ENCODE measurements around the gene FGF11.

Gene FGF11

GRCh38 chr17:7394452-7395191, 44.7 kb upstream of the FGF11 start, which contains the start of gene PLSCR3:
Gene PLSCR3 (minus strand): TSS chr17:7394525. CDS start chr17:7394110, 415 bp downstream.
- TF ChIP-seq, protein P1, sequence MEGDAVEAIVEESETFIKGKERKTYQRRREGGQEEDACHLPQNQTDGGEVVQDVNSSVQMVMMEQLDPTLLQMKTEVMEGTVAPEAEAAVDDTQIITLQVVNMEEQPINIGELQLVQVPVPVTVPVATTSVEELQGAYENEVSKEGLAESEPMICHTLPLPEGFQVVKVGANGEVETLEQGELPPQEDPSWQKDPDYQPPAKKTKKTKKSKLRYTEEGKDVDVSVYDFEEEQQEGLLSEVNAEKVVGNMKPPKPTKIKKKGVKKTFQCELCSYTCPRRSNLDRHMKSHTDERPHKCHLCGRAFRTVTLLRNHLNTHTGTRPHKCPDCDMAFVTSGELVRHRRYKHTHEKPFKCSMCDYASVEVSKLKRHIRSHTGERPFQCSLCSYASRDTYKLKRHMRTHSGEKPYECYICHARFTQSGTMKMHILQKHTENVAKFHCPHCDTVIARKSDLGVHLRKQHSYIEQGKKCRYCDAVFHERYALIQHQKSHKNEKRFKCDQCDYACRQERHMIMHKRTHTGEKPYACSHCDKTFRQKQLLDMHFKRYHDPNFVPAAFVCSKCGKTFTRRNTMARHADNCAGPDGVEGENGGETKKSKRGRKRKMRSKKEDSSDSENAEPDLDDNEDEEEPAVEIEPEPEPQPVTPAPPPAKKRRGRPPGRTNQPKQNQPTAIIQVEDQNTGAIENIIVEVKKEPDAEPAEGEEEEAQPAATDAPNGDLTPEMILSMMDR (conservative IDR thresholded peaks at IDR 0.05; ENCODE audit: low read depth, low read length): peak; percentile 57
- peak within 1 kb of the TSS; percentile 85 for H3K4me3 ChIP-seq (ENCODE audit: low read depth, low read length)
- DNase-seq (ENCODE audit: low read depth): peak; percentile 88

DNA sequence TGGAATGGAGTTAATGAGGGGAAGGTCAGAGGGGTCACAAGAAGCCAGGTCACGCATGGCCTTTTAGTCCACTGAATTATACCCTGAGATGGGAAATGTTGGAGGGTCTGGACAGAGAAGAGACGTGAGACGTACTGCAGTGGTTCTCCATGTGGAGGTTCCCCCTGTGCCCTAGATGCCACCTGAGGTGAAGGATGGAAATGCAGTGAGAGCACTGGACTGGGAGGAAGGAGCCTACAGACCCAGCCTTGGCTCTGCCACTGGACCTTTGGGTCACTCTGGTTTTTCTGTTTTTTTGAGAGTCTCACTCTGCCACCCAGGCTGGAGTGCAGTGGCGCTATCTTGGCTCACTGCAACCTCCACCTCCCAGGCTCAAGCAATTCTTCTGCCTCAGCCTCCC, 43.2 kb upstream of the FGF11 start:
- TF ChIP-seq, protein P1 (conservative IDR thresholded peaks at IDR 0.05; ENCODE audit: low read depth, low read length): no peak
- DNase-seq (ENCODE audit: low read depth): no peak

DNA sequence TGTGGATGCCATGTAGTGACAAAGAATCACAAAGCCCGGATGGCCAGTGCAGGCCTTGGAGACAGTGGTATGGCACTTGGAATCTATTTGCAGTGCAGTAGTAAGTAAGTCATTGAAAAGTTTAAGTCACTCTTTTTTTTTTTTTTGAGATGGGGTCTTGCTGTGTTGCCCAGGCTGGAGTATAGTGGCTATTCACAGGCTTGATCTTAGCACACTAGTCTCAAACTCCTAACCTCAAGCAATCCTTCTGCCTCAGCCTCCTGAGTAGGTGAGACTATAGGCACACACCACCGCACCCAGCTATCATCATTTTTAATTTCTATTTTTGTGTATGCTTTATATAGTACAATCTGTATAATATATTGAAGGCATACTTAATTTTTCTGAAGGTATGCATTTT, 40.7 kb upstream of the FGF11 start:
- TF ChIP-seq, protein P1 (conservative IDR thresholded peaks at IDR 0.05; ENCODE audit: low read depth, low read length): no peak
- no peak for DNase-seq (ENCODE audit: low read depth)
- H3K4me3 ChIP-seq (ENCODE audit: low read depth, low read length): no peak overlapping the region

More for the DNA sequence above, 43.2 kb upstream of the FGF11 start:
- H3K4me3 ChIP-seq (ENCODE audit: low read depth, low read length): no peak overlapping the region

DNA sequence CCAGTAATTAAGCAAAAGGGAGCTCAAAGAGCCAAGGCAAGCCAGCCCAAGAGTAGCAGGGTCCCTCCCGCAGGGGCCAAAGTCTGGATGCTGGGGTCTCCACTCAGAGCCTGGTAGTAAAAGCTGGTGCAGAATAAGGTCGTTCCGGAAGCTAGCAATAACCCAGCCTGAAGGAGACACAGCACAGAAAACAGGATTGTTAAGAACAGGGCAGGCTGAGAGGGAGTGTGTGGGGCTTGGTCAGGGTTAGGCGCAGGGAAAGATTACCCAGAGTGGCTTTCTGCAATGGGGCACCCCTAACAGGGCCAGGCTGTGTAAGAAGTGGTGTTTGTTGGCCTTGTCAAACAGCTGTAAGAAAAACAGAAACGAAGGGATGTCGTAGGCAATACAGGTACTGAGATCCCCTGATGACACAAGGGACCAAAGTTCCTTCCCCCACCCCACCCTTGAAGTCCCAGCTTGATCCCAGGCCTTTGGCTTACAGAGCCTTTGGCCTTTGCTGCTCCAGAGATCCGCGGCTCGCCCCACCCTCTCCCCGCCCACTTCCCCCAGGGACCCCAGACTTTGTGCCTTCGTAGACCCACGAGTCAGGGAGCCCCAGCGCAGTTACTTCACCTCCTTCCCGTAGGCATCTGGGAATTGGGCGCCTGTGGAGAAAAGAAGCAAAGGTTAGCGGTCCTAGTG, 36.1 kb upstream of the FGF11 start:
- H3K4me3 ChIP-seq (ENCODE audit: low read depth, low read length): peak overlapping the region; percentile 69
- TF ChIP-seq, protein P1 (conservative IDR thresholded peaks at IDR 0.05; ENCODE audit: low read depth, low read length): no peak
- peak; percentile 13 for DNase-seq (ENCODE audit: low read depth)

DNA sequence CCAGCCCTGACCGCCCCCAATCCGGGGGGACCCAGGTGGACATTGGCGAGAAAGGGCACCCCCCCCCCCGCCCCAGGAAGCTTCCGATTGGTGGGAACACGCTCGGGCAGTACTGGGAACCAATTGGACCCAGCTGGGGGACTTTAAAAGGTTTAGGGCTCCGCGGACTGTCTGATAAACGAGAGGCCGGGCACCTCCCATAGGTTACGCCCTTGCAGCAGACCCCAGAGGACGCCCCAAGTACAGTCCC, 35.7 kb upstream of the FGF11 start:
- peak overlapping the region; percentile 69 for H3K4me3 ChIP-seq (ENCODE audit: low read depth, low read length)
- TF ChIP-seq, protein P1 (conservative IDR thresholded peaks at IDR 0.05; ENCODE audit: low read depth, low read length): no peak
- DNase-seq (ENCODE audit: low read depth): no peak

DNA sequence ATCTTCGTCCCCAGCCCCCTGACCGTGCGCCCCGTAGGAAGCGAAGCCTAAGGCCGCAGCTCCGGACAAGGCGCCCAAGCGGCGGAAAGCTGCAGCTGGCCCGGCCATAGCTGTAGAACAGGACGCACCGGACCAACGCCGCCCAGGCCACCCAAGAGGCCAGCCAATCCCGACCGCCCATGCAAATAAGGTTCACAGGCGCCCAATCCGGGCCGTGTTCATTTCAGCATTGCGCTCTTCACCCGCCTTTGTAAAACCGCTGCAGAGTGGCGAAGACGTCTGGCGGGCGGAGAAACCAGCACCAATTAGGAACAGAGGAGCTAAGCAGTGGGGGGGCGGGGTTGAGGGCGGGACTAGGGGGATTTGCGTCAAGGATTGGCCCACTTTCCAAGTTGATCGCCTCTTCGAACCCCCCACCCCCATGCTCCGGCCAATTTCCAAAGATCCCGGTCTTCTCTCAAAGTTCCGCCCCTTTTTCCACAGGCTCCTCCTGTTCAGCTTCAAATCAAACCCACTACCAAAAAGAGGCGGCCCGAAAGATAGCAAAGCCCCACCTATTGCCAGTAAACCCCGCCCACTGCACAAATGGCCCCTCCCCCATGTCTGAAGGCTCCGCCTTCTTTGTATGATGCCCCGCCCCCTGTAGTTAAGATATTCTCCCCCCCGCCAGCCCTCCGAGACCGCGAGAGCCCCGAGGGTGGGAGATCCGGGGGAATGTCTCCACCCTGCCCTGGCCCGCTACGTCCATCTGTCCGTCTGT, 35.2 kb upstream of the FGF11 start, which contains the start of gene TMEM256:
Gene TMEM256, minus strand, starts transcription at position 121 of the 760 bp plus-strand sequence. Its CDS starts 13 bp downstream, at position 108.
- H3K4me3 ChIP-seq (ENCODE audit: low read depth, low read length): peak within 1 kb of the TSS; percentile 69
- TF ChIP-seq, protein P1 (conservative IDR thresholded peaks at IDR 0.05; ENCODE audit: low read depth, low read length): no peak
- peak; percentile 100 for DNase-seq (ENCODE audit: low read depth)
